ENCODE measurements around the gene GIT2. TPM values are rescaled to one million over a fixed set of nuclear protein-coding genes. Genes with fewer than 3 reads are reported as not detected.
A peak's percentile ranks its signal among the peaks of the same experiment; 100 is the strongest.

Gene GIT2
- total and polyA plus RNA-seq, 2 donors (not counting 1 experiment from before 2014, with no cell fraction given), result 75.2 to 163 TPM

- H3K4me1 ChIP-seq (ENCODE audit: control insufficient read depth in 2 of 2, insufficient read depth in 2 of 2, low read length in 2 of 2), result peaks cover 31 to 34% of the 10 kb centered on the region in 2 donors
- ChIA-PET POLR2A (no interaction called here), CTCF (interaction anchor here (0.6 kb wide), 1 partner anchor 79 kb away, joined by 3 read pairs; no protein-coding TSS in a partner anchor)
- H3K36me3 ChIP-seq (replicated peaks in 1 of 2; ENCODE audit: control extremely low read depth in 1 of 2, control insufficient read depth in 1 of 2, extremely low read depth in 1 of 2, insufficient read depth in 2 of 2, low read length in 1 of 2), result no peaks in the 10 kb centered on the region
- no peak overlapping the region for H3K27ac Mint-ChIP-seq
- no peak overlapping the region for H3K4me3 ChIP-seq (ENCODE audit: control extremely low read depth in 1 of 5, extremely low read depth in 1 of 5, insufficient read depth in 1 of 5, low read depth in 2 of 5, low read length in 4 of 5)
- peaks cover 1% of the 10 kb centered on the region for H4K20me1 ChIP-seq (ENCODE audit: control insufficient read depth, insufficient read depth, low read length, poor library complexity, severe bottlenecking)
- H3K4me1 Mint-ChIP-seq, result peaks cover 39% of the 10 kb centered on the region
- no peak overlapping the region for H3K4me3 Mint-ChIP-seq
- no peak overlapping the region for H3K4me2 ChIP-seq (replicated peaks; ENCODE audit: low read depth, low read length, poor library complexity, severe bottlenecking)
- DNase-seq (no peak), ATAC-seq (ENCODE audit: low read depth) (no peak)
- intact Hi-C loops (cut with micrococcal nuclease), result loop anchor here (10.0 kb wide), 2 partner anchors 111 to 161 kb away; partner anchors contain the start of genes ANKRD13A, C12orf76 and GIT2
- H3K9ac ChIP-seq (ENCODE audit: low read length), result no peak overlapping the region
- no peaks in the 10 kb centered on the region for H3K27me3 Mint-ChIP-seq
- no peaks in the 10 kb centered on the region for H3K9me3 Mint-ChIP-seq (ENCODE audit: insufficient read depth)
- H2AFZ ChIP-seq (ENCODE audit: insufficient read depth, low read depth, low read length, poor library complexity, severe bottlenecking), result no peak overlapping the region
- H3K27ac ChIP-seq (ENCODE audit: low read length in 2 of 2), result no peak overlapping the region
- H3K27me3 ChIP-seq (replicated peaks in 1 of 4; ENCODE audit: control extremely low read depth in 1 of 4, control insufficient read depth in 3 of 4, insufficient read depth in 4 of 4, low read length in 3 of 4), result no peaks in the 10 kb centered on the region
- H3K79me2 ChIP-seq (ENCODE audit: control insufficient read depth, insufficient read depth, low read length), result peaks cover 18% of the 10 kb centered on the region
- WGBS (ENCODE audit: insufficient coverage), result 75% methylated on average over 4 of the region's 4 CpGs
- H3K9me3 ChIP-seq (ENCODE audit: control extremely low read depth in 1 of 3, control insufficient read depth in 2 of 3, insufficient read depth in 1 of 3, low read length in 2 of 3), result no peaks in the 10 kb centered on the region
- TF ChIP-seq CTCF (IDR thresholded peaks at IDR 0.05) (no peak), EZH2 (IDR thresholded peaks at IDR 0.05; ENCODE audit: borderline replicate concordance, insufficient read depth, low read depth, low read length, poor library complexity, severe bottlenecking) (no peak)
Observed at GRCh38 chr12:109883461-109883860, 112.7 kb downstream of the GIT2 start.

GRCh38 chr12:109881752-109882151 is 114.4 kb downstream of the GIT2 start:
- no peaks in the 10 kb centered on the region for H3K9me3 Mint-ChIP-seq (ENCODE audit: insufficient read depth)
- Histone ChIP-seq H3K4me1 (ENCODE audit: control insufficient read depth in 2 of 2, insufficient read depth in 2 of 2, low read length in 2 of 2) (peaks cover 22 to 30% of the 10 kb centered on the region in 2 donors), H3K27me3 (replicated peaks in 1 of 4; ENCODE audit: control extremely low read depth in 1 of 4, control insufficient read depth in 3 of 4, insufficient read depth in 4 of 4, low read length in 3 of 4) (no peaks in the 10 kb centered on the region), H3K9ac (ENCODE audit: low read length) (no peak overlapping the region), H3K9me3 (ENCODE audit: control extremely low read depth in 1 of 3, control insufficient read depth in 2 of 3, insufficient read depth in 1 of 3, low read length in 2 of 3) (no peaks in the 10 kb centered on the region), H3K4me3 (ENCODE audit: control extremely low read depth in 1 of 5, extremely low read depth in 1 of 5, insufficient read depth in 1 of 5, low read depth in 2 of 5, low read length in 4 of 5) (no peak overlapping the region), H3K36me3 (replicated peaks in 1 of 2; ENCODE audit: control extremely low read depth in 1 of 2, control insufficient read depth in 1 of 2, extremely low read depth in 1 of 2, insufficient read depth in 2 of 2, low read length in 1 of 2) (no peaks in the 10 kb centered on the region), H4K20me1 (ENCODE audit: control insufficient read depth, insufficient read depth, low read length, poor library complexity, severe bottlenecking) (peaks cover 11% of the 10 kb centered on the region), H2AFZ (ENCODE audit: insufficient read depth, low read depth, low read length, poor library complexity, severe bottlenecking) (peak overlapping the region; percentile 92), H3K79me2 (ENCODE audit: control insufficient read depth, insufficient read depth, low read length) (peaks cover 35% of the 10 kb centered on the region), H3K27ac (ENCODE audit: low read length in 2 of 2) (no peak overlapping the region), H3K4me2 (replicated peaks; ENCODE audit: low read depth, low read length, poor library complexity, severe bottlenecking) (no peak overlapping the region)
- intact Hi-C loops (cut with micrococcal nuclease), result loop anchor here (2.0 to 10.0 kb wide), 3 partner anchors 19 to 163 kb away; partner anchors contain the start of genes ANKRD13A, C12orf76, GIT2 and TCHP
- DNase-seq (no peak), ATAC-seq (ENCODE audit: low read depth) (no peak)
- H3K27me3 Mint-ChIP-seq, result no peaks in the 10 kb centered on the region
- H3K27ac Mint-ChIP-seq, result no peak overlapping the region
- POLR2A ChIA-PET, result interaction anchor here (0.6 kb wide), 1 partner anchor 13 kb away, joined by 4 read pairs; no protein-coding TSS in a partner anchor
- peaks cover 40% of the 10 kb centered on the region for H3K4me1 Mint-ChIP-seq
- TF ChIP-seq CTCF (IDR thresholded peaks at IDR 0.05), result no peak
- no peak for TF ChIP-seq EZH2 (IDR thresholded peaks at IDR 0.05; ENCODE audit: borderline replicate concordance, insufficient read depth, low read depth, low read length, poor library complexity, severe bottlenecking)
- peak overlapping the region; percentile 83 for H3K4me3 Mint-ChIP-seq
- CTCF ChIA-PET, result interaction anchor here (0.7 to 2.4 kb wide), 4 partner anchors 9 to 550 kb away, joined by 3 to 12 read pairs (median 7); no protein-coding TSS in a partner anchor
- WGBS (ENCODE audit: insufficient coverage), result 100% methylated on average over 2 of the region's 2 CpGs

Data from B cell (primary cell).